HL-60 (cell line): Measurements from ENCODE around the gene ZSCAN25.

Experiments used
- DNase-seq, 2 experiments: peaks; one replicate each; pipeline ENCODE4 v3.0.0-alpha.2; 2010 to 2020; ENCODE audit warnings: low read depth in 1 of 2, low spot score in 1 of 2
- H3K27ac ChIP-seq: fragments of 250-450 bp; sonication (Bioruptor Pico); replicated peaks from 2 replicates; pipeline ENCODE4 v1.5.1; 2020; ENCODE audit warnings: mild to moderate bottlenecking, moderate library complexity
- H3K27me3 ChIP-seq: fragments of 250-450 bp; sonication (Bioruptor Pico); 2 replicates; pipeline ENCODE4 v1.5.1; 2021; ENCODE audit warnings: mild to moderate bottlenecking, moderate library complexity; ENCODE audit not compliant: insufficient read depth, poor library complexity, severe bottlenecking
- H3K4me3 ChIP-seq: replicated peaks from 2 replicates; pipeline ENCODE4 v1.5.1; 2011; ENCODE audit warnings: mild to moderate bottlenecking, control low read depth, low read length; ENCODE audit not compliant: insufficient read depth
- GABPA ChIP-seq: IDR thresholded peaks from 2 replicates; pipeline ENCODE4 v1.6.1; 2012; ENCODE audit warnings: low read depth
- POLR2AphosphoS5 ChIP-seq: IDR thresholded peaks from 2 replicates; pipeline ENCODE4 v1.6.1; 2012; ENCODE audit warnings: low read depth
- SPI1 ChIP-seq: IDR thresholded peaks from 2 replicates; pipeline ENCODE4 v1.6.1; 2012; ENCODE audit warnings: low read depth, mild to moderate bottlenecking, borderline replicate concordance
- TF ChIP-seq, protein P1 (sequence below): IDR thresholded peaks from 2 replicates; pipeline ENCODE4 v1.6.1; 2012; ENCODE audit warnings: low read depth; ENCODE audit not compliant: insufficient replicate concordance
- TF ChIP-seq, protein P2 (sequence below): IDR thresholded peaks from one replicate; pipeline ENCODE4 v1.5.1; 2011; ENCODE audit warnings: low read length, control low read depth, inconsistent platforms; ENCODE audit not compliant: insufficient read depth

ZSCAN25 gene

DNA sequence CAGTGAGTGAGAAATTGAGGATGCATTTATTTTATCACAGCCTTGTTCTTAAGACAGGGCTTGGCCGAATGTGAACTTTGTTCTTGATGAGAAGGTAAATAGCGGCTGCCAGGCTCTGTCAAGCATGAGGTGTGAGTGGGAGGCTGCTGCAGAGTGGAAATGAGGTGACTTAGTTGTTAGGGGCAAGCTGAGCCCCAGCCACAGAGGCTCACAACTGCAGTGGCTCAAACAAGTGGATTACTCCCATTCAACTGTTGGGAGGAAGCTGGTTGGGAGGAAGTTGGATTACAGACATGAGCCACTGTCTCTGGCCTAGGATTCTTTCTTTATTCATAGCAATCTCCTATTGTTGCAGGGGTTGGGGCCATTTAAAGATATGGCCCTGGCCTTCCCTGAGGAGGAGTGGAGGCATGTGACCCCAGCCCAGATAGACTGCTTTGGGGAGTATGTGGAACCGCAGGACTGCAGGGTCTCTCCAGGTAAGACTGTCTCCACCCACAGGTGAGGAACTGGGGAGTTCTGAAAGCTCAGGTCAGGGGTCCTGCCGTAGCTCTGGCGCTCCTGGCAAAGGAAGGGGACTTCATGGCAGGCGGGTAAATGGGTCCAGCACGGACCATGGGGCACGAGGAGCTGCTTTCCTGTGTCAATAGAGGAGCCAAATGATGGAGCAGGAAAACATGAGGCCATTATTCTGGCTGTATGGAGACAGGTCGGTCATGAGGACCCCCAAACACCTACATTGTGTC, 7.1 kb downstream of the ZSCAN25 start:
- Histone ChIP-seq H3K27me3 (no peaks in the 10 kb centered on the region), H3K4me3 (no peak overlapping the region), H3K27ac (peak overlapping the region; percentile 84)
- DNase-seq, result peak in 1 of 2 experiments; percentile 63
- no peak for TF ChIP-seq POLR2AphosphoS5
- peak; percentile 67; the same call in 1 of the 2 replicates for TF ChIP-seq SPI1

DNA sequence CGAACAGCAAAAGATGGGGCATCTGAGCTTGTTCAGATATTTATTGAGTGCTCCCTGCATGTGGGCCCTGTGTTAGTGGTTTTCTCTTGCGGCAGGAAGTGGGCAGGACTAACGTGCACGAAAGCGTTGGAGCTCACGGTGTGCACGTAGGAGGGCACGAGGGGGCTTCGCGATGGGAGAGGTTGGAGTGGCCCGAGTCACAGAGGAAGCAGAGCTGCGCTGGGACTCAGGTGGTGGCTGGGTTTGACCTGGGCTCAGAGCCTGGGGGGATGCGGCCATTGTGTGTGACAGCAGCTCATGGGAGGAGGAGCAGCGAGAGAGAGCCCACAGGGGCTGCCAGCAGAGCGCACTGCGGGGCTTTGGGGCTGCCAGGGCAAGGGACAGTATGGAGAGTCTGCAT, 7.7 kb downstream of the ZSCAN25 start:
- no peaks in the 10 kb centered on the region for H3K27me3 ChIP-seq
- DNase-seq, result peak in 1 of 2 experiments; percentile 80
- no peak overlapping the region for H3K4me3 ChIP-seq
- peak overlapping the region; percentile 84 for H3K27ac ChIP-seq
- TF ChIP-seq, protein P1, sequence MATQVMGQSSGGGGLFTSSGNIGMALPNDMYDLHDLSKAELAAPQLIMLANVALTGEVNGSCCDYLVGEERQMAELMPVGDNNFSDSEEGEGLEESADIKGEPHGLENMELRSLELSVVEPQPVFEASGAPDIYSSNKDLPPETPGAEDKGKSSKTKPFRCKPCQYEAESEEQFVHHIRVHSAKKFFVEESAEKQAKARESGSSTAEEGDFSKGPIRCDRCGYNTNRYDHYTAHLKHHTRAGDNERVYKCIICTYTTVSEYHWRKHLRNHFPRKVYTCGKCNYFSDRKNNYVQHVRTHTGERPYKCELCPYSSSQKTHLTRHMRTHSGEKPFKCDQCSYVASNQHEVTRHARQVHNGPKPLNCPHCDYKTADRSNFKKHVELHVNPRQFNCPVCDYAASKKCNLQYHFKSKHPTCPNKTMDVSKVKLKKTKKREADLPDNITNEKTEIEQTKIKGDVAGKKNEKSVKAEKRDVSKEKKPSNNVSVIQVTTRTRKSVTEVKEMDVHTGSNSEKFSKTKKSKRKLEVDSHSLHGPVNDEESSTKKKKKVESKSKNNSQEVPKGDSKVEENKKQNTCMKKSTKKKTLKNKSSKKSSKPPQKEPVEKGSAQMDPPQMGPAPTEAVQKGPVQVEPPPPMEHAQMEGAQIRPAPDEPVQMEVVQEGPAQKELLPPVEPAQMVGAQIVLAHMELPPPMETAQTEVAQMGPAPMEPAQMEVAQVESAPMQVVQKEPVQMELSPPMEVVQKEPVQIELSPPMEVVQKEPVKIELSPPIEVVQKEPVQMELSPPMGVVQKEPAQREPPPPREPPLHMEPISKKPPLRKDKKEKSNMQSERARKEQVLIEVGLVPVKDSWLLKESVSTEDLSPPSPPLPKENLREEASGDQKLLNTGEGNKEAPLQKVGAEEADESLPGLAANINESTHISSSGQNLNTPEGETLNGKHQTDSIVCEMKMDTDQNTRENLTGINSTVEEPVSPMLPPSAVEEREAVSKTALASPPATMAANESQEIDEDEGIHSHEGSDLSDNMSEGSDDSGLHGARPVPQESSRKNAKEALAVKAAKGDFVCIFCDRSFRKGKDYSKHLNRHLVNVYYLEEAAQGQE, result no peak
- TF ChIP-seq GABPA (0 out of 2 replicates have a peak, but pooled peaks have one; percentile 28), SPI1 (peak; percentile 20; the same call in 1 of the 2 replicates), POLR2AphosphoS5 (peak; percentile 58)
- TF ChIP-seq, protein P2, sequence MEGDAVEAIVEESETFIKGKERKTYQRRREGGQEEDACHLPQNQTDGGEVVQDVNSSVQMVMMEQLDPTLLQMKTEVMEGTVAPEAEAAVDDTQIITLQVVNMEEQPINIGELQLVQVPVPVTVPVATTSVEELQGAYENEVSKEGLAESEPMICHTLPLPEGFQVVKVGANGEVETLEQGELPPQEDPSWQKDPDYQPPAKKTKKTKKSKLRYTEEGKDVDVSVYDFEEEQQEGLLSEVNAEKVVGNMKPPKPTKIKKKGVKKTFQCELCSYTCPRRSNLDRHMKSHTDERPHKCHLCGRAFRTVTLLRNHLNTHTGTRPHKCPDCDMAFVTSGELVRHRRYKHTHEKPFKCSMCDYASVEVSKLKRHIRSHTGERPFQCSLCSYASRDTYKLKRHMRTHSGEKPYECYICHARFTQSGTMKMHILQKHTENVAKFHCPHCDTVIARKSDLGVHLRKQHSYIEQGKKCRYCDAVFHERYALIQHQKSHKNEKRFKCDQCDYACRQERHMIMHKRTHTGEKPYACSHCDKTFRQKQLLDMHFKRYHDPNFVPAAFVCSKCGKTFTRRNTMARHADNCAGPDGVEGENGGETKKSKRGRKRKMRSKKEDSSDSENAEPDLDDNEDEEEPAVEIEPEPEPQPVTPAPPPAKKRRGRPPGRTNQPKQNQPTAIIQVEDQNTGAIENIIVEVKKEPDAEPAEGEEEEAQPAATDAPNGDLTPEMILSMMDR, result no peak

DNA sequence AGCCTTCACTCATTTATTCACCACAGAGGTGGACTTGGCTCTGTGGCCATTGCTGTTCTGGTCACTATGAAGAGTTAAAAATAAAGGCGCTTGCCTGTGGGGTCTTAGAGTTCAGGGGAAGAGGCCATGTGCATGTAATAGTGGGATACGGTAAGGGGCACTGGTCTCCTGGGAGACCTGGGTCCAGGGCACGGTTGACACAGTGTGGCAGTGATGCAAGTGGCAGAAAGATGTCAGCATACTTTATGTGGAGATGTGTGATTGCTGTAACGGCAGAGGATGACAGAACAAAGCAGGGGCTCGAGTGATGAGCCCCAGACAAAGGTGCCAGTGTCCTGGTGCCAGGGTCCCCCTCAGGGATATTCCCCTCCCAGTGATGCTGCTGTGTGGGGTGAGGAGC, 8.6 kb downstream of the ZSCAN25 start:
- TF ChIP-seq, protein P1, result no peak
- TF ChIP-seq SPI1 (no peak), POLR2AphosphoS5 (no peak; the same call in 1 of the 2 replicates), GABPA (no peak)
- TF ChIP-seq, protein P2, result no peak
- DNase-seq, result no peak
- Histone ChIP-seq H3K27me3 (no peaks in the 10 kb centered on the region), H3K27ac (peak overlapping the region; percentile 84), H3K4me3 (no peak overlapping the region)

DNA sequence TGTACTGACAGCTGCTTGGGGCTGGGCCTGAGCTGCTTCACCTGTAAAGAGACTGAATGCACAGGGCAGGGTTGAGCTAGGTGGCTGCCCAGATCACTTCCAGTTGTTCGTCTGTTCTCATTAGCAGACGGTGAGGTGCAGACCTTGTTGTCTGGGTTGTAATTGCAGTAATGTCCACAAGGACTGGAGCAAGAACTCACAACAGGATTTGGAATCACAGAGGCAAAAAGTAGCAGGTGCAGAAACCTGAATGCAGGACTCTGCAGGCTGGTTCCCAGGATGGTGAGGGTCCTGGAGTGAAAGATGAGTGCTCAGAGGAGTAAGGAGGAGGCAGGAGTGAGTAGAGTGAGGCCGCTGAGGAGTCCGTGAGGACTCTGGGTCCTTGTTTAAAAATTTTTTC, 9.2 kb downstream of the ZSCAN25 start:
- Histone ChIP-seq H3K4me3 (no peak overlapping the region), H3K27ac (peak overlapping the region; percentile 84; the same call in 1 of the 2 replicates), H3K27me3 (no peaks in the 10 kb centered on the region)
- no peak for DNase-seq
- TF ChIP-seq POLR2AphosphoS5, result no peak
- no peak for TF ChIP-seq GABPA
- TF ChIP-seq, protein P1, result no peak
- TF ChIP-seq, protein P2, result no peak
- TF ChIP-seq SPI1, result no peak
